Suppressor macrophage treated with lipopolysaccharide for 1 hour (primary cell): ENCODE data around the gene AKAP13.
A peak's percentile ranks its signal among the peaks of the same experiment; 100 is the strongest.
"Not testable (repeated sequence)": the region's sequence is repeated elsewhere in the genome, so short reads cannot be mapped to it uniquely, and the experiment has no call there.

ENCODE experiments used
- DNase-seq, 3 donors: peaks; one replicate each; pipeline ENCODE4 v3.0.0-alpha.2; 2020 to 2022

AKAP13 gene

GRCh38 chr15:85350395-85350794, 30.0 kb upstream of the AKAP13 start:
- no peak for DNase-seq

DNA sequence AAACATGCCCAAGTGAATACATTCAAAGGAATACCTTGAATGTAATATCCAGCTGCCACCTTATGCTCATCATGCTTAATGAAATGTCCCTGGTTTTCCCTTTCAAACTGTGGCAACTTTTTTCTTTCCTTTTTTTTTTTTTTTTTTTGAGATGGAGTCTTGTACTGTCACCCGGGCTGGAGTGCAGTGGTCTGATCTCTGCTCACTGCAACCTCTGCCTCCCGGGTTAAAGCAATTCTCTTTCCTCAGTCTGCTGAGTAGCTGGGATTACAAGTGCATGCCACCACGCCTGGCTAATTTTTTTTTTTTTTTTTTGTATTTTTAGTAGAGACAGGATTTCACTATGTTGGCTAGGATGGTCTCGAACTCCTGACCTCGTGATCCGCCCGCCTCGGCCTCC, 28.9 kb upstream of the AKAP13 start:
- DNase-seq: not testable (repeated sequence)

DNA sequence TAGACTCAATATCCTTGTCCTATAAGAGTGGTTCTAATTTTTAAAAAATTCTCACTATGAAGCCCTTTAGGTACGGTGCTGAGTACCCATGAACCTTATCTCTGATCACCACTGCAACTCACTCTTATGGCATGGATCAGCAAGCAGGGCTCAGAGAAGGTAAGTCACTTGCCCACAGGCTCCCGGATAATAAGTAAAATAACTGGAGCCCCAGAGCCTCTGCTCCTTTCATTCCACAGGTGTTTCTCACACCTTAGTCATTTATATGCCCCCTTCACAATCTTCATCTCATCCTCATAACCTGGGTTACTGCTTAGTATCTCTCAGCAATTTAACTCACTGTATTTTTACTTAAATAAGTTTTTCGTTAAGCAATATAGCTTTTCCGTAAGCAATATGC, 28.4 kb upstream of the AKAP13 start:
- DNase-seq: no peak

DNA sequence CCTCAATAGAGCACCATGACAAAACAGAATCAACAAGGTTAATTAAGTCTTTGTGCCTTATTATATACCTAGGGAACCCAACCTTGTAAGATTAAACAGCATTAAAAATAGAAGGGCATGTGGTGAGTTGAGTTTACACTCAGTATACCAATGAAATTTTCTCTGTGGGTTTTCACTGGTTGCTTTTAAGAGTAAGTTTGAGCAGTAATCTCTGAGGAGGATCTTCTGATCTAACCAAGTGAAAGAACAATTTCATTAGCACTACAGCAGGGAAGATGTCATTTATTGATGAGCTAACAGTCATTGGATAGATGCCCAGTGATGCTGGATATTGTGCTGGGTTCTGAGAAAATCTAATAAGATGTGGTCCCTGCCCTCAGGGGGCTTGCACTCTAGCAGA, 26.9 kb upstream of the AKAP13 start:
- DNase-seq: no peak

- peak; percentile 50 to 63 (median 60) for DNase-seq
Measured at GRCh38 chr15:85354461-85354860, 25.9 kb upstream of the AKAP13 start.

DNA sequence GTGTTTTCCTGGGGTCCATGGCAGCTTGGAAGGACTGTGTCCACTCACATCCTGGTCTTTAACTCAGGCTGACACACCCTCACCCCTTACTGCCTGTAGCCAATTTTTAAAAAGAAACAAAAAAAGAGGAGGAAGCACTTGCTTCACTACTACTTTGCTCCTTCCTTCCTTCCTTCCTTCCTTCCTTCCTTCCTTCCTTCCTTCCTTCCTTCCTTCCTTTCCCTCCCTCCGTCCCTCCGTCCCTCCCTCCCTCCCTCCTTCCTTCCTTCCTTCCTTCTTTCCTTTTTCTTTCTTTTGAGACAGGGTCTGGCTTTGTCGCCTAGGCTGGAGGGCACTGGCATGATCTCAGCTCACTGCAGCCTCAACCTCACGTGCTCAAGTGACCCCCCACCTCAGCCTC, 25.5 kb upstream of the AKAP13 start:
- DNase-seq: no peak

- DNase-seq: no peak
Measured at GRCh38 chr15:85356276-85356675, 24.1 kb upstream of the AKAP13 start.

DNA sequence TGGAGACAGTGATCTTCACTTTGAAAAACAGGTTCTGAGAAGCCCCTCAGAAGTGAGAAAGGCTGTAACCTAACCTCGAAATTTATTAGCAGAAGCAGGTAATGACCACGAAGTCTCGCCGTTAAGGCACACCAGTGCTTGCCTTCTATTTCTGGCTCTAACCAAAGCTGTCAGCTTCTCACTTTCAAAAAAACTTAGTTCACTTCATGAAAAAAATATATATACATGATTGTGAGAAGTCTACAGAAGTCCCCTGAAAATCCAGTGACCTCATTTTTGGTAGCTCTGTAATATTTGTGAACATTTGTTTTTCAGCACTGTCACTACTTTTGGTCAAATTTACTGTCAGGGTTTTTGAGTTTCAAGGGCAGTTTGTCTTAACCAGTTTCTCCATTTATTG, 19.1 kb upstream of the AKAP13 start:
- peak; percentile 49 to 72 (median 62) for DNase-seq

GRCh38 chr15:85362436-85363081, 17.8 kb upstream of the AKAP13 start:
- no peak for DNase-seq

GRCh38 chr15:85365980-85366379, 14.4 kb upstream of the AKAP13 start:
- DNase-seq: no peak

DNA sequence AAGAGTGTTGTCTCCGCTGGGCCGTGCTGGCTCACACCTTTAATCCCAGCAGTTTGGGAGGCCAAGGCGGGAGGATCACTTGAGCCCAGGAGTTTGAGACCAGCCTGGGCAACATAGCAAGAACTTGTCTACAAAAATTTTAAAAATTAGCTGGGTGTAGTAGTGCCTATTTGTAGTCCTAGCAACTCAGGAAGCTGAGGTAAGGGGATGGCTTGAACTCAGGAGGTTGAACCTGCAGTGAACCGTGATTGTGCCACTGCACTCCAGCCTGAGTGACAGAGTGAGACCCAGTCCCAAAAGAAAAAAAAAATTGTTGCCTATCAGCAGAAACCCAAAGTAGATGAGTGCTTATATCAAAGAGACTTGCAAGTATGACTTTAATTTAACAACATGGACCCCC, 12.7 kb upstream of the AKAP13 start:
- no peak for DNase-seq

DNA sequence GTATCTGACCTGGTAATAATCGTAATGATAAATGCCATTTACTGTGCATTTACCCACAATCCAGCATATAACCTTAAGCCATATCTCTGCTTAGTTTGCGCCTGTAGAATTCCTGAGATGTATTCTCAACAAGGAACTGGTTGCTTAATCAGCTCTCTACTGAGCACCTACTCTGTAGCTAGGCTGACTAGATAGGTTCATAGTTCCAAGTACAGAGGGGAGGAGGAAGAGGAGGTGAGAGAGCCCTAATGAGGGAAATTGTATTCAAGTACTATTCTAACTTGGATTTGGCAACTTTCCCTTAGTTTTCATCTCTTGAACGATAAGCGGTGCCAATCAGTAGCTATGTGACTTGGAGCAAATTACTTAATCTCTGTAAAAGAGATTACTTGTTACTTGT, 5.6 kb upstream of the AKAP13 start:
- no peak for DNase-seq

- DNase-seq: no peak
Measured at GRCh38 chr15:85377269-85377668, 3.1 kb upstream of the AKAP13 start.

GRCh38 chr15:85377986-85378385, 2.4 kb upstream of the AKAP13 start:
- no peak for DNase-seq

GRCh38 chr15:85379403-85380131, 836 bp upstream of the AKAP13 start:
- DNase-seq: peak in 1 of 3 donors; percentile 31

- peak; percentile 52 to 78 (median 60) for DNase-seq
Measured at GRCh38 chr15:85380812-85381642, 624 bp downstream of the AKAP13 start.

DNA sequence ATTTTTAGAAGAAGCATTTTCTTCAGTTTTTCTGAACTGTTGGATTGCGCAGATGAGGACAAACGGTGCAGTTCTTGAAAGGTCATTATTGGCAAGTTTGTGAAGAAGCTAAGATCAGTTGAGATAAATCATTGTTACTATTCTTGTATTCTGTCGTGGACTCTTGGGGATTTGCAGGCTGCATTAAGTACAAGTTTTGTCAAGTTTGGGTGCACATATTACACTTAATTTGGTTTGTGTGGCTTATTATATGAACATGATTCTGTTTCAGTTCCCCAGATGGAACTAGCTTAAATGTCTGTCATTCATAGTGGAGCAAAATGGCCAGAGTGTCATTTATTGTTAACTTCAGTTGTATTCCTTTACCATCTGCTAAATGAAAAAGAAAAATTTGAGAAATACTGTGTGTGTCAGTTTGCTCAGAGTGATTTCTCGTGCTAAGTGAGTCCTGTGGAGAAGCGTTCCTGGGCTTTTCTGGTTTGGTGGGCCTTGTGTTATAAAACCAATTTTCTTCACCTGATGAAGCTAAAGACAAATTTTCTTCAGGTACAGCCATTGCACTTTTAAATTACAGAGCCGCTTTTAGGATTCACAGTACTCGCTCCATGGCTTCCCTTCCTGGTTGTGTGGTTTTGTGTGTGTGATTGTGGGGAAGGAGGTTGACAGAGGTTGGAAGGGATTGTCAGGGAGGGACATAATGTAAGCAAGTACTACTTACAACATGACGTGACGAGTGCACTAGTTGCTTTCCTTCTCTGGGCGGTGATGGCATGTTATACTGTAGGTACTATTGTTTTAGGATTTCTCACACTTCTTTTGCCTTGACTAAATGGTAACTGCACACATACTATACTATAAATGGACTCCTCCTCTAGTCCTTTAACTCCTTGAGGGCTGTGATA, 1.7 kb downstream of the AKAP13 start:
- no peak for DNase-seq

- DNase-seq: no peak
Measured at GRCh38 chr15:85382942-85383341, 2.5 kb downstream of the AKAP13 start.

GRCh38 chr15:85383470-85384148, 3.2 kb downstream of the AKAP13 start:
- DNase-seq: no peak

DNA sequence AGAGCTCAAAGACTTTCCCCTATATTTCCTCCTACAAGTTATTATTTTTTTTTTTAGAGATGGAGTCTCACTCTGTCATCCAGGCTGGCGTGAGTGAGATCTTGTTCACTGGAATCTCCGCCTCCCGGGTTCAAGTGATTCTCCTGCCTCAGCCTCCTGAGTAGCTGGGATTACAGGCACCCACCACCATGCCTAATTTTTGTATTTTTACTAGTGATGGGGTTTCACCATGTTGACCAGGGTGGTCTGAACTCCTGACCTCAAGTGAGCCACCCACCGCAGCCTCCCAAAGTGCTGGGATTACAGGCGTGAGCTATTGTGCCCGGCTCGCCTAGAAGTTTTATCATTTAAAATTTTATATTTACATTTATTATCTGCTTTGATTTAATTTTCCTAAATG, 5.9 kb downstream of the AKAP13 start:
- no peak for DNase-seq

GRCh38 chr15:85388566-85389305, 8.3 kb downstream of the AKAP13 start:
- DNase-seq: no peak

GRCh38 chr15:85389306-85389650, 8.9 kb downstream of the AKAP13 start:
- no peak for DNase-seq
